Caco-2 (cell line): ENCODE measurements around the gene EYA3. TPM values are rescaled to one million over a fixed set of nuclear protein-coding genes. Genes with fewer than 3 reads are reported as not detected.

Experiments used
- BruUV-seq: library from RNA; stranded (reverse); fragments of 400-500 nt; replicated peaks from 2 replicates; lab custom pipeline; 2021; lab: Mats Ljungman, UMichigan
- CTCF ChIA-PET: fragments of 300-600 bp; sonication (Branson Sonifier 250); formaldehyde crosslinking; loops from one replicate; lab custom pipeline; 2022; ENCODE audit warnings: antibody characterized with exemption; lab: Charles Lee
- POLR2A ChIA-PET: fragments of 300-600 bp; sonication (Branson Sonifier 250); formaldehyde crosslinking; loops from one replicate; lab custom pipeline; 2022; ENCODE audit warnings: antibody characterized with exemption; lab: Charles Lee
- DNase-seq, 2 experiments: peaks; one replicate each; pipeline versions ENCODE4 v3.0.0 to v3.0.0-alpha.2; 2020 to 2022
- H3K27me3 ChIP-seq: replicated peaks from 2 replicates; pipeline ENCODE4 v1.6.0; 2011; ENCODE audit warnings: low read length; ENCODE audit not compliant: control insufficient read depth, insufficient read depth
- H3K36me3 ChIP-seq: 2 replicates; pipeline ENCODE4 v1.5.1; 2011; ENCODE audit warnings: low read length; ENCODE audit not compliant: control insufficient read depth, insufficient read depth
- H3K4me1 ChIP-seq: fragments of 250-450 bp; sonication (Bioruptor Pico); 2 replicates; pipeline ENCODE4 v1.5.1; 2020; ENCODE audit warnings: mild to moderate bottlenecking
- H3K4me3 ChIP-seq: 2 replicates; pipeline ENCODE4 v1.5.1; 2011; ENCODE audit warnings: low read depth, mild to moderate bottlenecking, control low read depth, low read length
- H3K9me3 ChIP-seq: fragments of 250-450 bp; sonication (Bioruptor Pico); 2 replicates; pipeline ENCODE4 v1.5.1; 2020; ENCODE audit warnings: mild to moderate bottlenecking, moderate library complexity
- H3K27ac Mint-ChIP-seq: one replicate; pipeline ENCODE4 v1.8.0; 2022; ENCODE audit warnings: mixed read lengths; ENCODE audit not compliant: unreplicated experiment
- H3K27me3 Mint-ChIP-seq: one replicate; pipeline ENCODE4 v1.8.0; 2022; ENCODE audit warnings: mixed read lengths; ENCODE audit not compliant: insufficient read depth, unreplicated experiment
- H3K36me3 Mint-ChIP-seq: one replicate; pipeline ENCODE4 v1.8.0; 2022; ENCODE audit warnings: mild to moderate bottlenecking, mixed read lengths; ENCODE audit not compliant: insufficient read depth, unreplicated experiment
- H3K4me1 Mint-ChIP-seq: one replicate; pipeline ENCODE4 v1.8.0; 2022; ENCODE audit warnings: low read depth, mixed read lengths; ENCODE audit not compliant: unreplicated experiment
- H3K4me3 Mint-ChIP-seq: one replicate; pipeline ENCODE4 v1.8.0; 2022; ENCODE audit warnings: mild to moderate bottlenecking, moderate library complexity, mixed read lengths; ENCODE audit not compliant: unreplicated experiment
- H3K9me3 Mint-ChIP-seq: one replicate; pipeline ENCODE4 v1.8.0; 2022; ENCODE audit warnings: mixed read lengths; ENCODE audit not compliant: unreplicated experiment
- intact Hi-C: fragments of 100-400 bp; cut with micrococcal nuclease; formaldehyde crosslinking; loops from one replicate; pipeline ENCODE4 v1.10.0; 2022; ENCODE audit not compliant: unreplicated experiment
- total RNA-seq: library from RNA; stranded (reverse); gene quantifications from 2 replicates; pipeline ENCODE4 v1.2.3, GENCODE V29; 2022
- TF ChIP-seq, protein P1 (sequence below), 2 experiments: fragments of 200-600 bp in 1 of 2; IDR thresholded peaks; 1 replicate in 1 of 2; 2 replicates in 1 of 2; pipeline versions ENCODE4 v1.5.1 to v1.8.0; 2011 to 2022; ENCODE audit warnings: antibody characterized with exemption in 1 of 2, control low read depth in 1 of 2, inconsistent platforms in 1 of 2, low read depth in 1 of 2, low read length in 1 of 2, mild to moderate bottlenecking in 1 of 2, moderate library complexity in 1 of 2; ENCODE audit not compliant: insufficient read depth in 1 of 2, severe bottlenecking in 1 of 2, unreplicated experiment in 1 of 2

The EYA3 gene
- total RNA-seq, 1 experiment from 2014 or later: 9.9 TPM

DNA sequence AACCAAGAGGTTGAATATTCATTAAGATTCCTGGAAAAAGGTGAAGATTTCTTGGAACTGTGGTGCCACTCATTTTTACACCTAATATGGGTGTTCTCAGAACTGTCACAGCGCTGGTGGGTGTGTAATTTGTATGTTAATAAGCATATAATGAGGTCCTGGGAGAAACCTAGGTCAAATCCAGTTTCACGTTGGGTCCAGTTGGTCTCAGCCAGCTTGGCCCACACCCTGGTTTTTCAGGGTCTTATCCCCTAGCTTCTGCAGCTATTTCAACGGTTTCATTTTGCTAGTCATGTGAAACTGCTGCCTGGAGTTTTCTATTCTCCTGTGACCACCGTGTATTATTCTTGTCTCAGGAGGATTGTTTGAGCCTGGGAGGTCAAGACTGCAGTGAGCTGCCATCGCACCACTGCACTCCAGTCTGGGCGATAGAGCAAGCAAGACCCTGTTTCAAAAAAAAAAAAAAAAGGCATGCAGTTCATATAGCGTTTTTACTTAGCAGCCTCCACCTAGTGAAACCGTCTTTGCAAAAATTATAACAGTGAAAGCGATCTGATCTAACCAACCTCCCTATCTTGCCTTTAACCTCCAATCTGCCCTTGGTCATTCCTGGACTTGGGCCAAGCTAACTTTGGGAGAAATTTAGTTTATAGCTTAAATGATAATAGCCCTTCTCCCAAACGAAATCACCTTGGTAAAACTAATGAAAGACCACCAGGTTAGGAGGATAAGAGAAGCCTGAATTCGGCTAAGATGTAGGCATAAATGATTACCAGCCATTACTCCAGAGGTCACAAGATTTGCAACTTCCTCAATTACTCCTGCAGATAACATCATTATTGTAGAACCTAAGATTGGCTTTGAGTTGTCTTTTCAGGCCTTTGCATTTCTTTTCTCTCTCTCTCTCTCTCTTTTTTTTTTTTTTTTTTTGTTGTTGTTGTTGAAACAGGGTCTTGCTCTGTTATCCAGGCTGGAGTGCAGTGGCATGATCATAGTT, 44.1 kb upstream of the EYA3 start:
- H3K4me1 ChIP-seq: no peaks in the 10 kb centered on the region
- ChIA-PET CTCF (no interaction called here), POLR2A (no interaction called here)
- H3K27me3 ChIP-seq: no peaks in the 10 kb centered on the region
- no peaks in the 10 kb centered on the region for H3K36me3 Mint-ChIP-seq
- H3K27me3 Mint-ChIP-seq: no peaks in the 10 kb centered on the region
- DNase-seq: no peak
- no peak overlapping the region for H3K4me3 Mint-ChIP-seq
- H3K4me3 ChIP-seq: no peak overlapping the region
- H3K36me3 ChIP-seq: no peaks in the 10 kb centered on the region
- H3K4me1 Mint-ChIP-seq: no peaks in the 10 kb centered on the region
- TF ChIP-seq, protein P1, sequence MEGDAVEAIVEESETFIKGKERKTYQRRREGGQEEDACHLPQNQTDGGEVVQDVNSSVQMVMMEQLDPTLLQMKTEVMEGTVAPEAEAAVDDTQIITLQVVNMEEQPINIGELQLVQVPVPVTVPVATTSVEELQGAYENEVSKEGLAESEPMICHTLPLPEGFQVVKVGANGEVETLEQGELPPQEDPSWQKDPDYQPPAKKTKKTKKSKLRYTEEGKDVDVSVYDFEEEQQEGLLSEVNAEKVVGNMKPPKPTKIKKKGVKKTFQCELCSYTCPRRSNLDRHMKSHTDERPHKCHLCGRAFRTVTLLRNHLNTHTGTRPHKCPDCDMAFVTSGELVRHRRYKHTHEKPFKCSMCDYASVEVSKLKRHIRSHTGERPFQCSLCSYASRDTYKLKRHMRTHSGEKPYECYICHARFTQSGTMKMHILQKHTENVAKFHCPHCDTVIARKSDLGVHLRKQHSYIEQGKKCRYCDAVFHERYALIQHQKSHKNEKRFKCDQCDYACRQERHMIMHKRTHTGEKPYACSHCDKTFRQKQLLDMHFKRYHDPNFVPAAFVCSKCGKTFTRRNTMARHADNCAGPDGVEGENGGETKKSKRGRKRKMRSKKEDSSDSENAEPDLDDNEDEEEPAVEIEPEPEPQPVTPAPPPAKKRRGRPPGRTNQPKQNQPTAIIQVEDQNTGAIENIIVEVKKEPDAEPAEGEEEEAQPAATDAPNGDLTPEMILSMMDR (IDR thresholded peaks at IDR 0.05; ENCODE audit: insufficient read depth in 1 of 2, low read depth in 1 of 2, low read length in 1 of 2, severe bottlenecking in 1 of 2, unreplicated experiment in 1 of 2): no peak
- no peak overlapping the region for H3K27ac Mint-ChIP-seq
- no peaks in the 10 kb centered on the region for H3K9me3 Mint-ChIP-seq
- no TSS peak for BruUV-seq
- intact Hi-C loops: no loop called here
- H3K9me3 ChIP-seq: no peaks in the 10 kb centered on the region

GRCh38 chr1:28130901-28131300, 42.5 kb upstream of the EYA3 start:
- Histone ChIP-seq H3K4me3 (no peak overlapping the region), H3K27me3 (no peaks in the 10 kb centered on the region), H3K36me3 (no peaks in the 10 kb centered on the region), H3K9me3 (no peaks in the 10 kb centered on the region), H3K4me1 (no peaks in the 10 kb centered on the region)
- no peak overlapping the region for H3K4me3 Mint-ChIP-seq
- BruUV-seq: no TSS peak
- no peaks in the 10 kb centered on the region for H3K4me1 Mint-ChIP-seq
- TF ChIP-seq, protein P1 (IDR thresholded peaks at IDR 0.05; ENCODE audit: insufficient read depth in 1 of 2, low read depth in 1 of 2, low read length in 1 of 2, severe bottlenecking in 1 of 2, unreplicated experiment in 1 of 2): no peak
- H3K36me3 Mint-ChIP-seq: no peaks in the 10 kb centered on the region
- DNase-seq: no peak
- H3K27me3 Mint-ChIP-seq: no peaks in the 10 kb centered on the region
- ChIA-PET CTCF (no interaction called here), POLR2A (no interaction called here)
- no peak overlapping the region for H3K27ac Mint-ChIP-seq
- intact Hi-C loops: no loop called here
- H3K9me3 Mint-ChIP-seq: no peaks in the 10 kb centered on the region

DNA sequence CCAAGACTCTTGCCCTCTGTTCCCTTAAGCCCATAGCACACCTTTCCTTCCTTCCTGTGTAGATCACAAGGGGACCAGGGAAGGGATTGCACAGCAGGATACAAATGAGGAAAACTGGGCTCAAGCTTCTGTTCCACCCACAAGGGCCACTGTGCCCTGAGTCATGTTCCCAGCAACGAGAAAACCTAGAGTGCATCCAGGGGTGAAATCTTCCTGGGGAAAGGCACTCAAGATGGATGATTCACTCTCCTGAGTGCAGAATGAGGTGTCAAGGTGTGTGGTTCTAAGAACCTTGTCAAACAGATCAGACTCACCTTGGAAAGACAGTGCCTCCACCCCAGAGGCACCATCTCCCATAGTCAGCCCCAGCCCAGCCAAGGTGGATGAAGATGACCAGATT, 40.7 kb upstream of the EYA3 start:
- no peak for DNase-seq
- BruUV-seq: no TSS peak
- Mint-ChIP-seq H3K27ac (no peak overlapping the region), H3K4me1 (no peaks in the 10 kb centered on the region), H3K4me3 (no peak overlapping the region), H3K36me3 (no peaks in the 10 kb centered on the region), H3K27me3 (no peaks in the 10 kb centered on the region), H3K9me3 (no peaks in the 10 kb centered on the region)
- H3K27me3 ChIP-seq: no peaks in the 10 kb centered on the region
- H3K36me3 ChIP-seq: no peaks in the 10 kb centered on the region
- H3K4me1 ChIP-seq: no peaks in the 10 kb centered on the region
- POLR2A ChIA-PET: no interaction called here
- CTCF ChIA-PET: no interaction called here
- no peak overlapping the region for H3K4me3 ChIP-seq
- intact Hi-C loops: no loop called here
- TF ChIP-seq, protein P1 (IDR thresholded peaks at IDR 0.05; ENCODE audit: insufficient read depth in 1 of 2, low read depth in 1 of 2, low read length in 1 of 2, severe bottlenecking in 1 of 2, unreplicated experiment in 1 of 2): no peak
- H3K9me3 ChIP-seq: no peaks in the 10 kb centered on the region
